Skeletal muscle satellite cell (primary cell): Measurements from ENCODE around the gene TUBB6. TPM values are rescaled to one million over a fixed set of nuclear protein-coding genes. Genes with fewer than 3 reads are reported as not detected.

ENCODE experiments used
- H3K27me3 ChIP-seq: 2 replicates; pipeline ENCODE4 v1.7.0; 2013; ENCODE audit warnings: low read length; ENCODE audit not compliant: control insufficient read depth, insufficient read depth
- H3K36me3 ChIP-seq: 2 replicates; pipeline ENCODE4 v1.7.0; 2013; ENCODE audit warnings: mild to moderate bottlenecking, control low read depth, low read length; ENCODE audit not compliant: insufficient read depth
- H3K4me1 ChIP-seq: 2 replicates; pipeline ENCODE4 v1.7.0; 2013; ENCODE audit warnings: low read length; ENCODE audit not compliant: control insufficient read depth, insufficient read depth
- H3K4me2 ChIP-seq: 2 replicates; pipeline ENCODE4 v1.7.0; 2013; ENCODE audit warnings: mild to moderate bottlenecking, low read length
- H3K4me3 ChIP-seq: 2 replicates; pipeline ENCODE4 v1.7.0; 2013; ENCODE audit warnings: low read length
- H3K9ac ChIP-seq: 2 replicates; pipeline ENCODE4 v1.7.0; 2013; ENCODE audit warnings: mild to moderate bottlenecking, low read depth, low read length, moderate library complexity
- H3K9me3 ChIP-seq: replicated peaks from 2 replicates; pipeline ENCODE4 v1.7.0; 2013; ENCODE audit warnings: mild to moderate bottlenecking, control low read depth, low read length
- total RNA-seq: library from RNA; depleted of rRNA; stranded (reverse); fragments of >200 nt; gene quantifications from 2 replicates; pipeline ENCODE4 v1.2.3, GENCODE V29; 2012; rRNA removed

Gene TUBB6
- 661 and 1,104 TPM in 2 replicates for total RNA-seq

DNA sequence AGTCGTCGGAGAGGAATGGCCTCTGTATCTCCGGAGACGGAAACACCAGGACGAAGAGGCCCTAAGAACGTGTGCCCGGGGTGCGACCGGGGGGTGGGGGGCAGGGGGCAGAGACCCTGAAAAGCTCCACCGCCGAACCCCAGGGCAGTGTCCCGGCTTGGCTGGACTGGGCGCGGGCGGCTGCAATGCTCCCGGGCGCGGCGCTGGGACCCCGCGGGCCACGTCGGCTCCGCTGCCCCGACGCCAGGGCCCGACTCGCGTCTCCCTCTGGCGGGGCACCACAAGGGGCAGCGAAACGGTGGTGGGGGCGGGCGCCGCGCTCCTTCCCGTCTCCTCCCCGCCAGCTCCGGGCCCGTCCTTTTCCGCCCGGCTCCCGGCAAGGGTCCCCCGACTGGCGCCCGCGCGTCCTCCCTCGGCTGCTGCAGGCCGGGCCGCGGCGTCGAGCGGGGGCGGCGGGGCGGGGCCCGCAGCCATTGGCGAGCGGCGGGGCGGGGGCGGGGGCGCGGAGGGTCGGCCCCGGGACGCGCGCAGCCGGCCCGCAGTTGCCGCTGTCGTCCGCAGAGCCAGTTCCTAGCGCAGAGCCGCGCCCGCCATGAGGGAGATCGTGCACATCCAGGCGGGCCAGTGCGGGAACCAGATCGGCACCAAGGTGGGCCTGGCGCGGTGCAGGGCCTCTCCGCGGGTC lies at the start of gene TUBB6:
TUBB6 (plus strand) TSS at position 541 of the 685 bp plus-strand sequence; CDS start at position 593, 52 bp downstream.
- Histone ChIP-seq H3K9me3 (no peaks in the 10 kb centered on the region), H3K36me3 (peaks cover 36% of the 10 kb centered on the region), H3K4me1 (peaks cover 26% of the 10 kb centered on the region), H3K27me3 (no peaks in the 10 kb centered on the region), H3K4me3 (peak within 1 kb of the TSS; percentile 92), H3K4me2 (peak within 1 kb of the TSS; percentile 95), H3K9ac (peak within 1 kb of the TSS; percentile 100)

DNA sequence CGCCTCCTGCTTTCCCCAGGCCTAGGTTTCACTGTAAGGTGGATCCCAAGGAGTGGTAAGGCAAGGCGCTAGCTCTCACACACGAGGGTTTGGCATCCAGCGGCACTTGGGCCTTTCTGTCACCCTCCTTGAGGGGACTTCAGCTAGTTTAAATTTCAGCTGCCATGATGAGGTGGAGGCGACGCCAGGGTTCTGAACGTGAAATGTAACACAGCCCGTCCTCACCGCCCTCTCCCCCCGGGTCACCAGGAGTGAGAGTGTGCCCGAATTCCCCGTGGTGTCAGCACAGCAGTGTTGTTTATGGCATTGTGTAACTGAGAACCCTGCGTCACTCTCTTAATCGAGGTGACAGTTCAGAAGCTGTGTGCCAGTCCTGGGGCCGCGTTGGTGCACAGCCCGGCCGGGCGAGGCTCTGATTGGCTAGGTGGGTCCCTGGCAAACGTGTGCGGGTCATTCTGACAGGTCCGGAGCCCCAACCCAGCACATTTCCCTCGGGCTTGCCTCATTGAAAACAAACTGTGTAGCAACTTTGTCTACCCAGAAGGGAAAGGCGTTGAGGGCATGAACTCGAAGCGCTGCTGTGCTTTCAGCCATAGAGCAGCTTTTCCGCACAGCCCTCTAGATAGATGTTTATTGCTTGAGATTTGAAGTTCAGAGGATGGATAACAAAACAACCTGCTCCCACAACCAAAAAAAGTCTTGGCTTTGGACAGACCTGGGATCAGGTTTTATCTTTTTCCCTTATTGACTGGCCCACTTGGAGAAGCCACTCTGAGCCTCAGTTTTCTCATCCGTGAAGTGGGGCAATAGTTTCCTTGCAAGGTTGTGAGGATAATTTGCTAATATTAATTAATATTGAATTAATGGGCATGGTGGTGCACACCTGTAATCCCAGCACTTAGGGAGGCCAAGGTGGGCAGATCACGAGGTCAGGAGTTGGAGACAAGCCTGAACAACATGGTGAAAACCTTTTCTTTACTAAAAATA lies 49.0 kb upstream of the TUBB6 start:
- H3K36me3 ChIP-seq, result no peaks in the 10 kb centered on the region
- peaks cover 8% of the 10 kb centered on the region for H3K4me1 ChIP-seq
- H3K27me3 ChIP-seq, result peaks cover 91% of the 10 kb centered on the region
- no peaks in the 10 kb centered on the region for H3K9me3 ChIP-seq
- H3K4me3 ChIP-seq, result no peak overlapping the region
- no peak overlapping the region for H3K9ac ChIP-seq
- H3K4me2 ChIP-seq, result no peak overlapping the region

DNA sequence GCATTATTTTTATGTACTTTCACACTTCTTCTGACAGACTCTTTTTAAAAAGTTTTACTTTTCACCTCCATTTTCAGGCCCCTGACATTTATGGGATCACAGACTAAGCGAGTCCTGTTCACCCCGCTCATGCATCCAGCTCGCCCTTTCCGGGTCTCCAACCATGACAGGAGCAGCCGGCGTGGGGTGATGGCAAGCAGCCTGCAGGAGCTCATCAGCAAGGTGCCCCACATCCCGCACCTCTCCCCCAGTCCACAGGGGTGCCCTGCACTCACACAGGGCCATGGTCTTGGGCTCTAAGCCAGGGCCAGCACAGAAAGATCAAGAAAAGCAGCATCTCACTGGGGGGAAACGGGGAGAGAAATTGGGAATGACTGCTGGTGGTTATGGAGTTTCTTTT lies 45.3 kb upstream of the TUBB6 start:
- H3K36me3 ChIP-seq, result no peaks in the 10 kb centered on the region
- H3K4me1 ChIP-seq, result no peaks in the 10 kb centered on the region
- no peak overlapping the region for H3K9ac ChIP-seq
- H3K9me3 ChIP-seq, result no peaks in the 10 kb centered on the region
- peaks cover 77% of the 10 kb centered on the region for H3K27me3 ChIP-seq
- no peak overlapping the region for H3K4me3 ChIP-seq
- H3K4me2 ChIP-seq, result no peak overlapping the region

DNA sequence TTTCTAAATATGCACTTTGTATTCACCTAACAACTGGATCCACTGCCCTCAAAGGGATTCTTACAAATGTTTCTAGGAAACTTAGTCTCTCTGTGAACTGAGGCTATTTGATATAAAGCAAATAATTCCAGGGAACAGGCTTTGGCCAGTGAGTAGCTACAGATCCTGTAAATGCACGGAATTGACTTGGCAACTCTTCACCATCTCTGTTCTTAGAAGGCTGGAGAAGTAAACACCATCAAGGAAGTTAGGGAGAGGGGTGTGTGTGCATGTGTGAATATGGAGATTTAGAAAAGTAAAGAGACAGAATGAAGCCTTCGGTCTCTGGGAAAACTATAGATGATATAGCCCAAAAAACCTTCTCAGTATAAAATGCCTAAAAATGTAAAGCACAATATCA lies 43.2 kb upstream of the TUBB6 start:
- Histone ChIP-seq H3K9ac (no peak overlapping the region), H3K4me1 (no peaks in the 10 kb centered on the region), H3K4me3 (no peak overlapping the region), H3K27me3 (peaks cover 60% of the 10 kb centered on the region), H3K4me2 (no peak overlapping the region), H3K36me3 (no peaks in the 10 kb centered on the region), H3K9me3 (no peaks in the 10 kb centered on the region)

DNA sequence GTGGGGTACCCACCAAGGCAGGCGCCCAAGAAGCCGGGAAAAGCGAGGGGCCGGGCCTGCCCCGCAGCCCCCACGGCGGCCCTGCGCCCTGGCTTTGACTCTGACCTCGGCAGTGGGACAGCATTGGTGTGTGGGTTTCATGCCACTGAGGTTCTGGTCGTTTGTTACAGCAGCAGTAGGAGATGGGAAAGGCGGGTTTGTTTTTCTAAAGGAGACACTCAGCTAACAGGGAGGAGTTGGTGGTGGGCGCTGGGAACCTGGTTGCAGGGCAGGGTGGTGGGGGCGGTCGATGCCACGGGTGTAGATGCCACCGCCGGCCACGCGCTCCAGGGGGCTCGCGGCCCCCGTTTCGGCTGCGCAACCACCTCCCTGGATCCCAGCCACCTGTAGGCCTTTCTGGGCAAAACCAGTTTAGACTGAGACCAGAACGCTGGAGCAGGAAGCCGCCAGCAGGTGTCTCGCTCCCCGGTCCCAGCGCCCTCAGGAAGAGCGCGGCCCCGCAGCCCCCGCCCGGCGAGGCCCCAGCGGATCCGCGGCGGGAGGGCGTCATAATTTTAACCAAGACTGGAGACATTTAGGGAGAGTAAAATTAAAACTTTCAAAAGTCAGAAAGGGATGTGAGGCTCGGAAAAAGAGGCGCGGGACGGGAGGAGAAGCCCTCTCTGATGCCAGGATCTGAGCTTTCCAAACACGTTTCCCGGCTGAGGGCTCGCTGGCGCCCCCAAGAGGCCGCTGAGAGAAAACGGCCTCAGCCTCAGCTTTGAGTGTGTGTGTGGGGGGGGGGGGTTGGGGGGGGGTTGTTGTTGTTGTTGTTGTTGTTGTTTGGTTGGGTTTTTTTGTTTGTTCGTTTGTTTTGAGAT lies 36.4 kb upstream of the TUBB6 start:
- Histone ChIP-seq H3K4me1 (peaks cover 4% of the 10 kb centered on the region), H3K4me2 (peak overlapping the region; percentile 99), H3K27me3 (peaks cover 8% of the 10 kb centered on the region), H3K9me3 (no peaks in the 10 kb centered on the region), H3K4me3 (peak overlapping the region; percentile 90), H3K36me3 (no peaks in the 10 kb centered on the region), H3K9ac (peak overlapping the region; percentile 91)

DNA sequence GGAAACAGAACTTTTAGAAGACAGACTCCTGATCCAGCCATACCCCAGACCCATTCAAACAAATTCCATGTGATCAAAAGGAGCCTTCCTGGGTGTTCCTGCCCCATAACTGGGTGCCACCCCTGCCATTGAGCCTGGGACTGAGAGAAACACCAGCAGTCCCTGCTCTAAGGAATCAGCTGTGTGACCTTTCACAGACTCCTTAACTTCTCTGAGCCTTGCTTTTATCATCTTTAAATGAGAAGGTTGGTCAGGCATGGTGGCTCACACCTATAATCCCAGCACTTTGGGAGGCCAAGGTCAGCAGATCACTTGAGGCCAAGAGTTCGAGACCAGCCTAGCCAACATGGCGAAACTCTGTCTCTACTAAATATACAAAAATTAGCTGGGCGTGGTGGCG lies 33.2 kb upstream of the TUBB6 start:
- Histone ChIP-seq H3K9me3 (no peaks in the 10 kb centered on the region), H3K27me3 (no peaks in the 10 kb centered on the region), H3K36me3 (no peaks in the 10 kb centered on the region), H3K9ac (no peak overlapping the region), H3K4me1 (peaks cover 27% of the 10 kb centered on the region), H3K4me3 (no peak overlapping the region), H3K4me2 (no peak overlapping the region)

DNA sequence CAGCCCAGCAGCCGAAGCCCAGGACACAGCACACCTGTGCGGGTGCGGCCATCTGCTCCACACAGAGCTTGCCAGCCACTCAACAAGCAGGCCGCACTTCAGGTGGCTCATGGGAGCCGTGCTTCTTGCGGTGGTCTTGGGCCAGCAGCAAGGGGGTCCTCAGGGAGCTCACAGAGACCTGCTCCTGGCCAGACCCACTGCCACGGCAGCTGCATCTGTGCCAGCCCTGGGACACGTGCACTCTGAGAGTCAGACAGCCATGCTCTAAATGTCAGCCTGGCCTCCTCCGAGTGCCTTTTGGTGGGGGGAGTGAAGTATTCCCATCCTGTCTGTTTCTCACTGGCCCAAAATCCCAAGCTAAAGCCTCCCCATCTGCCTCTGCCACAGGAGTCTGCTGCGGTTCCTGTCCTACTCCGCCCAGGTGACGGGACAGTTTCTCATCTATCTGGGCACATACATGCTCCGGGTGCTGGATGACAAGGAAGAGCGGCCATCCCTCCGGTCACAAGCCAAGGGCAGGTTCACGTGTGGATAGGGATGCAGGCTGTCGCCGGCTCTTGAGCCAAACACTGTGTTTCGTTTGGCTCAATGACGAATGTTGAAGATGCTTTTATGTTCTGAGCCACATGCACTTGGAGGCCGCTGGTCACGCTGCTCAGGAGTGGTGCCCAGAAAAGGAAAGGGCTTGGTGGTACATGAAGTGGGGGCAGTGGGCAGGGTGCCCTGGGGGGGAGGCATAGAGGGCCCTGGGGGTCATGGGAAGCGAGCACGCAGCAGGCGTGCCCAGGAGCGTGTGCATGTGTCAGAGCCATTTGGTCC lies 31.1 kb upstream of the TUBB6 start:
- Histone ChIP-seq H3K9me3 (no peaks in the 10 kb centered on the region), H3K9ac (no peak overlapping the region), H3K4me3 (no peak overlapping the region), H3K27me3 (no peaks in the 10 kb centered on the region), H3K36me3 (no peaks in the 10 kb centered on the region), H3K4me2 (no peak overlapping the region), H3K4me1 (peaks cover 39% of the 10 kb centered on the region)

DNA sequence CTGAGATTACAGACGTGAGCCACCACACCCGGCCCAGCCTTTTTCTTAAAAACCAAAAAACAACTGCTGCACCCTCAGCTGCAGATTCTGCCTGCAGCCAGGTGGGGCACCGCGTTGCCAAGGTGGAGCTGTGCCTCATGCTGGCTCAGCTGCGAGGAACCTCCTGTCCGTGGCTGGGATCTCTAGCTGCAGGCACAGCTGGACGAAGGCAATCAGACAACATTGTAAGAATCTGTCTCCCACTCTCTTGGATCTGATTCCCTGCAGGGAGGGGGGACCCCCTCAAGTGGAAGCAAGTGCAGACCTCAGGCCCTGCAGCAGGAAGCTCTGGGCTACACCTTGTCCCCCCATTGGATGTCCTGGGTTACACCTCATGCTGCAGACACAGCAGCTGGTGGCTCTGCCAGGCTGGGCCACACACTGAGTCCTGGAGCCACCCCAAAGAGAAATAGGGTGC lies 29.8 kb upstream of the TUBB6 start:
- H3K27me3 ChIP-seq, result no peaks in the 10 kb centered on the region
- peak overlapping the region; percentile 67 for H3K4me3 ChIP-seq
- peak overlapping the region; percentile 88 for H3K4me2 ChIP-seq
- no peaks in the 10 kb centered on the region for H3K36me3 ChIP-seq
- no peaks in the 10 kb centered on the region for H3K9me3 ChIP-seq
- peaks cover 51% of the 10 kb centered on the region for H3K4me1 ChIP-seq
- peak overlapping the region; percentile 90 for H3K9ac ChIP-seq

DNA sequence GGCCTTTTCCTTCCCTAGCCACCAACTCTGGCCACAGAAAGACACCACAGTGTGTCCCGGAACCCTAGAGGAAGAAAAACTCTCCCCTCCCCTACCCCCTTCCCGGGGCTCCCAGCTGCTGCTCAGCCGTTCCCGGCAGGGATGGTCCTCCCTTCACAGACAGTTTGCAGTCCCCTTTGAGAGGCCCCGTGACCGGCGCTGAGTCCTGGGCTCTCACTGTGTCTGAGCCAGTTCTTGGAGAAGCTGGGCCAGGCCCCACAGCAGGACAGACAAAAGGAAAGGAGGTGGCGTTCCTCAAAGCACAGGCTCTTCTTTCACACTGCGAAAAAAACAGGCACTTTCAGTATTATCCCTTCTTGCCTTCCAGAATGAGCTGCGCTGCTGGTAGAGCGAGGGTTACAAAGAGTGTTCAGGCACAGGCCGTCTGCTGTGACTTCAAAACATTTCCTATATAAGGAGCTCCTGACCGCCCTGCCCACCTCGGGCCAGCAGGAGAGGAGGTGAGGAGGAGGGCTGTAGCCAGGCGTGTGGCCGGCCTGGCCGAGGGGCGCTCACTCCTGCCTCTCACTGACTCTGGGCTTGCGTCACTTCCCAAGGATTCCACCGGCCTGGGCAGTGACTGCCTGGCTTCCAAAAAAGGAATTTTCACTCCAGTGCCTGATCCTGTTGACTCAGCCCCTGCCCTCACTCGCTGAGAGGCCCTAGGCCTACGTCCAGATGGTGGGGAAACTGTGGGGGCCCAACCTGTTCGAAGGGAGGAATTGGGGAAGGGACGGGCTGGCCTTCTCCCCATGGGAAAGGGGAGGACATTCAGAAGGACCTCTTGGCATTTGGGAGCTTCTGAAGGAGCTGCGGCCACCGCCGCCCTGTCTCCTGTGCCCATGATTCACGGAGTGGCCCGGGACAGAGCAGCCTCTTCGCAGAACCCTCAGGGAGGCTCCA lies 29.0 kb upstream of the TUBB6 start:
- Histone ChIP-seq H3K4me3 (peak overlapping the region; percentile 67), H3K9ac (peak overlapping the region; percentile 90), H3K4me1 (peaks cover 51% of the 10 kb centered on the region), H3K9me3 (no peaks in the 10 kb centered on the region), H3K36me3 (no peaks in the 10 kb centered on the region), H3K27me3 (no peaks in the 10 kb centered on the region), H3K4me2 (peak overlapping the region; percentile 88)
